H1 (cell line): ENCODE results near the gene HOXA13. TPM values are rescaled to one million over a fixed set of nuclear protein-coding genes. Genes with fewer than 3 reads are reported as not detected.

ENCODE experiments used
- CREB1 ChIP-seq: IDR thresholded peaks from 2 replicates; pipeline ENCODE4 v1.6.1; 2012; ENCODE audit warnings: inconsistent platforms
- polyA plus RNA-seq, 7 experiments: library from polyadenylated mRNA; depleted of rRNA in 3 of 7; stranded (reverse) in 5 of 7; unstranded in 2 of 7; fragments of >200 nt in 5 of 7; fragments of 200-250 nt in 2 of 7; gene quantifications; 1 replicate in 5 of 7; 2 replicates in 1 of 7; 4 replicates in 1 of 7; pipeline versions ENCODE4 v1.2.1 to v1.2.3, GENCODE V29; 2011 to 2013; ENCODE audit warnings: missing spikeins in 2 of 7, mixed read lengths in 2 of 7
- total RNA-seq: library from RNA; stranded (reverse); fragmentation: NEBNext Ultra II Directional; extraction: Animal tissue kit (Norgen Biotek cat#: 25700); gene quantifications from 2 replicates; pipeline ENCODE4 v1.2.1, GENCODE V29; 2021

HOXA13 gene
- total and polyA plus RNA-seq, 2 of the 8 experiments (the other 6 are each of a cell fraction or from before 2014, with no cell fraction given) = not detected

DNA sequence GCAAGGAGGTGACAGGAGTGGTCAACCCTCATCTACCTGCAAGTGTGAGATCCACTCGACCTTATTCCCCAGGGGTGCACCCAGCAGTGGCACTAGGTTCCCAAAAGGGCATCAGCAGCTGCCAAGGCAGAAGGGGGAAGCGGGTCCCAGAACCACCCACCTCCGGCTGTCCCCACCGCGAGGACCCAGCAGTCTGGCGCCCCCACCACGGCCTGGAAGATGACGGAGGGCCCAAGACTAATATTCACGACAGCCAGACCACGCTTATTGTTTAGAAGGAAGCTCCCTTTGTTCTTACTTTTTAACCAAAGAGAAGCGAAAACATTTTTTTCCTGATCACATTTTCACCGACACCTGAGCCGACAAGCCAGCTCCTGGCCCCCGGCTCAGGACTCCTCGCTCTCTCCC, 39.1 kb upstream of the HOXA13 start (continued):
- TF ChIP-seq CREB1 = no peak
